HG03097 (cell line): Measurements from ENCODE around the gene ANGEL2.
"Not testable (repeated sequence)": the region's sequence is repeated elsewhere in the genome, so short reads cannot be mapped to it uniquely, and the experiment has no call there.

Source experiments
- ATAC-seq: cut with Tn5 transposase; IDR thresholded peaks from one replicate; pipeline ENCODE4 v1.9.1; 2021; ENCODE audit not compliant: unreplicated experiment, low FRiP score

The ANGEL2 gene

DNA sequence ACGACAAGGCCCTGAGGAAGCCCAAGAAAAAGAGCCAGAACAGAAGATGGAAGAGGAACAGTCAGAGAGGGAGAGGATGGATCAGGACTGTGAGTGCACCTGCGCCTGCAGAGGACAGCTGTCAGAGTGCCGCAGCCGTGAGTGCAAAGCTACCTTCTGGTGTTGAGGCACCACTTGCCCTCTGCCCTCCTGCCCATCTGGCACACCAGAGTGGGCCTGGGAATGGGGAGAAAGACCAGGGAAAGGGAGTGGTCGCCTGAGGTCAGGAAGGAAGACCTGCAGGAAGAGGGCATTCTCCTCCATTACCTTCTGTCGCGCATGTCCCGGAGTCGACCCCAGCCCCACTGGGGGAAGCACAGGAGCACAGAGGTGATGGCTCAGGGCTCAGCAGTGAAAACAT lies 39.1 kb downstream of the ANGEL2 start:
- ATAC-seq = no peak

DNA sequence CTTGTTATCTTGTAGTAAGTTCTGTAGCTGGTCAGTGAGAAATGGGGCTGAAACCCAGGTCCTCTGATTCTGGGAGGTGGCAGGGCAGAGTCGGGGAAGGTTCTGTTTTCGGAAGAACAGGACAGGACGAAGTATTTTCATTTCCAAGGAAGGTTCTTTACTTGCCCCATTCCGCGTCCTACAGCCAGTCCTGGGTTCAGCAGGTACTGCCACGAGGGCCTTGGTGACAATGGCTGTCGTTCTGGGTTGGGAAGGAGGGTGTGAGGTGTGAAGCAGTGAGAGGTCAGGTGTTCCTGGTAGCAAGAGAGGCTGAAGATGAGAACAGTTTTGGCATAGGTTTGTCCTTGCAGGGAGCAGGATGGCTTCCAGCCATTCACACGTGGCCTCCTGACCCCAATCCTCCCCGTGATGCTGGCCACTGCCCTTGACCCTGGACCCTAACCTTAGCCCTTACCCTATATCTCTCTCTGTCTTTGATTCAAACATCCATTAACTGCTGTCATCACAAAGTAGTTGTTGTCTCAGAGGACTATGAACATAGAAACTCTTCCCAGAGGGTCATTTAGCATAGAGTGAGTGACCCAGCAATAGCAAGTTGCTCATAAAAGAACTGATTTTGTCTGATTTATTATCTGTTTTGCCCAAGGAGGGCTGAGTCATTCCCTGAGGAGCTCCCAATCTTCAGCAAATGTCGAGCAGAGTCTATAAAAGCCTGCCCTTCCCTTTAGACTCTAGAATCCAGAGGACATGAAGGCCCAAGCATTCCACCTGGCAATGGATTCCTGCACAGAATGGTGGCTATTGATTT lies 40.4 kb downstream of the ANGEL2 start:
- ATAC-seq = no peak

DNA sequence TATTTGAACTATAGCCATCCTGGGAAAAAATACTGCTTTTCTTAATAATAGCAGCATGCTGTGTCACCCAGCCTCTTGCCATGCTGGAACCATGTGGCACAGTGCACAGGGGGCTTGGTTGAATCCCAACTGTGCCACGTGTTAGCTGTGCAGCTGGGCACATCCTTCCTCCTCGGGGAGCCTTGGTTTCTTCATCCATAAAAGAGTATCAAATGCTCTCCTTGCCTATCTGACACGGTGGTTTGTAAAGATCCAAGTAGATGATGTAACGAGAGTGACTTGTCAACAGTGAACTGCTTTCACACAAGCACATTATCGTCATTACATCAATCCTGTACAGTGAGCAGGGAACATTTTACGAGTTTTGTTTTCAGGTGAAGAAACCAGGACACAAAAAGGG lies 41.0 kb downstream of the ANGEL2 start:
- ATAC-seq = no peak

DNA sequence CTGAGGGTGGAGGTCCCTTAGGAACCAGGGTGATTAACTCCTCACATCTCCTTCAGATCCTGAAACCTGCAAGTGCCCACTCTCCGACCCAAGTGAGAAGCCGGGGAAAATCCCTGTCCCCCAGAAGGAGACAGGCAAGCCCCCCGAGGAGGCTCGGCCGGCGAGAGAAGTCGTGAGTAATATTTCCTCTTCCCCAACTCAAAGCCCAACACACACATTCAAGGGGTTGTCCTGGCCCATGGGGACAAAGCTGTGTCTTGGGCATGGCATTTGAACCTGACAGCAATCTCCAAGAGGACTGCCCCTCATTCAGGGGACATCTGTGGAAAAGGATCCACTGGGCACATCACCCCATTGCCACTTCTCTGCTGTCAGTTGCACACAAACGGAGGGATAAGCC lies 41.8 kb downstream of the ANGEL2 start:
- no peak for ATAC-seq

DNA sequence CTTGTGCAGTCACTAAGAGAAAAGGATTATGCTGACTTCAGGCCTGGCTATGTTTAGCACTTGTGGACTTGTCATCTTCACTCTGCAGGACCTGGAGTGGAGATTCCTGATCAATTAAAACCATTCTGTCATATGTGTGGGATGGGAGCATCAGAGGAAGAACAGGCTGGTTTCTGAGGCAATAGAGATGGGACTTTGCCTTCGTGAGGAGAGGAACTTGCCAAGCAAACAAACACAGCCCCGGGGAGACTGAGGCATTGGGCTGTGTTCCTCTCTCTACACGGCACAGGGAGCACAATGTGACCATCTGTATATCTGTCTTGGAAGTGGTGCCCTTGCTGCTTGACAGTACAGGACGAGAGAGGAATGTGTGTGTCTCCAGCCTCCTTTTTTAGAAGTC lies 42.2 kb downstream of the ANGEL2 start:
- no peak for ATAC-seq

DNA sequence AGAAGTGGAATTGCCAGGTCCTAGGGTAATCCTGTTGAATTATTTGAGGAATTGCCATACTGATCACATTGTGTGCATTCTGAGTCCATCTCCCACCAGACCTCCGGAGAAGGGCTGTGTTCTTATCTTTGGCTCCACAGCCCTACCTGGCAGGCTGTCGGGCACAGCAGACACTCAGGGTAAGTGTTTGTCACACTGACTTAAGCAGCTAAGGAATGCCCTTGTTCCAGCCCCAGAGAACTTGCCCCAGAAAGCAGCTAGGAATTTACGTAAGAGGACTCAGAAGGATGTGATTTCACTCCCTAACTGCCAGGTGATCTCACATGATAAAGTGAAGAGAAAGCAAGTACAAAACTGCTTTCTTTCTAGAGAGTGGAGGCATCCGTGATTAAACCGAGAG lies 44.4 kb downstream of the ANGEL2 start:
- no peak for ATAC-seq

DNA sequence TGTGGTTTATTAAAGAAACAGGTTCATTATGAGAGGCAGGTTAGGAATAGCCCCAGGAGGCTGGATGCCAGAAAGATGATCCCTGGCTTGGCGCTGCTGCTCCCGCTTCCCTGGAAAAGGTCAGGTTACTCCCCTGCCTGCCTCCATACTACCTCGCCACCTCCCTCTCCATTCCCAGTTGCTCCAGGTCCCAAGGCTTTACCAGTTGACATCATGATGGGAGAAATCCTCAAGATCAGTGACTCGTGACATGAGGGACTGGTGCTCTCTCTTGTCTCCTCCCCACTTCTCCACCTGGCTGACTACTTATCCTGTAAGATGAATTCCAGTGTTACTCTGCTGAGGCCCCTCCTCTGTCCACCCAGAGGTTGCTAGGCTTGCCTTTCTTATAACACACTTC lies 45.6 kb downstream of the ANGEL2 start:
- no peak for ATAC-seq

DNA sequence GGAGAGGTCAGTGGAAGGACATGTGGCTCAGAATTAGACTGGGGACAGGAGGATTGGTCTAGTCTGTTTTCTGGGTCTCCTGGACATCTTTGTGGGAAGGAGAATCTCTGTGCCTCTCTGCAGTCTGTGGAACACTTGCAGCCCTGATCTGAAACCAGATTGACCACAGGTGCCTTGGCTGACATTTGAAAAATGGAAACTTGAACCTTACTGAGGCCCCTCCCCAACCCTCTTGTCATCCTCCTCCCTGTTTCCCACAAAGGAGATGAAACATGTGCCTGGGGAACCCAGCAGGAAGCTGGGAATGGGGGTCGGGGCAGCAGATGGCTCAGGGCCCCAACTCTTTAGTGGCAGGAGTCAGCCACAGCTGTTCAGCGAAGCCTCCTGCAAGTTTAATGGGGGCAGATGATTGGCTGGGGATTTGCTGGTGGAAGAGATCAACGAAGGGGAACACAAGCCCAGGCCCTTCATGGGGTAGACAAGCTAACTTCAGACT lies 47.3 kb downstream of the ANGEL2 start:
- ATAC-seq = no peak

DNA sequence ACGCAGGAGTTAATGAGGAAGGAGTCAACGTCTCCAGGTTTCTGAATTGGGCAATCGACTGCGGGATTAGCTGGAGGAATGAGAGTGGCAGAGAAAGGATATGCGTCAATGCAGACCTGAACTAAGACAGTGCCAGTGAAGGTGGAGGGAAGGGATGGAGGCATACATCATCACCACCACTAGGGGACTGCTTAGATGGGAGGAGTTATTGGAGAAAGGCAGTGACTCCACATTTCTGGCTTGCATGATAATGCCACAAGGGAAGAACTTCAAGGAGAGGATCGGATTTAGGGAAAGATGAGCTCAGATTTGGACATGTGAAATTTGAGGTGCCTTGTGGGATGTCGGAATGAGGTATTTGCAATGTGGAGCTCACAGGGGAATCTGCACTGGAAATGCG lies 47.9 kb downstream of the ANGEL2 start:
- ATAC-seq = no peak

DNA sequence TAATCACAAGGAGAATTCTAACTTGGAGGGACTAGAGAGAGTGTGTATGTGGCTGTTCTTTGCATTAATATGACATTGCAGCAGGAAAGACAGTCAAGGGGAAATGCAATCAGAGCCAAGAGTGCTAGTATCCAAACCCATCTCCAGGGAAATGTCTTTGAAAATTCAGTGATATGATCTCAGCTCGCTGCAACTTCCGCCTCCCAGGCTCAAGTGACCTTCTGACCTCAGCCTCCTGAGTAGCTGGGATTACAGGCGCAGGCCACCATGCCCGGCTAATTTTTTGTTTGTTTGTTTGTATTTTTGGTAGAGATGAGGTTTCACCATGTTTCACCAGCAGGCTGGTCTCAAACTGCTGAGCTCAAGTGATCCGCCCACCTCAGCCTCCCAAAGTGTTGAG lies 49.1 kb downstream of the ANGEL2 start:
- ATAC-seq = no peak

DNA sequence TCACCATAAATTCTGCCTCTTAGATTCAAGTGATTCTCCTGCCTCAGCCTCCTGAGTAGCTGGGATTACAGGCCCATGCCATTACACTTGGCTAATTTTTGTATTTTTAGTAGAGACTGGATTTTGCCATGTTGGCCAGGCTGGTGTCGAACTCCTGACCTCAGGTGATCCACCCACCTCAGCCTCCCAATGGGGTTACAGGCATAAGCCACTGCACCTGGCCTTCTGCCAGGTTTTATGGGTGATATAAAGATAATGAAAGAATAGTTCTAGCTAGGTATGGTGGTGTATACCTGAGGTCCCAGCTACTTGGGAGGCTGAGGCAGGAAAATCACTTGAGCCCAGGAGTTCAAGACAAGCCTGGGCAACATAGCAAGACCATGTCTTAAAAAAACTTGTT lies 50.7 kb downstream of the ANGEL2 start:
- not testable (repeated sequence) for ATAC-seq

DNA sequence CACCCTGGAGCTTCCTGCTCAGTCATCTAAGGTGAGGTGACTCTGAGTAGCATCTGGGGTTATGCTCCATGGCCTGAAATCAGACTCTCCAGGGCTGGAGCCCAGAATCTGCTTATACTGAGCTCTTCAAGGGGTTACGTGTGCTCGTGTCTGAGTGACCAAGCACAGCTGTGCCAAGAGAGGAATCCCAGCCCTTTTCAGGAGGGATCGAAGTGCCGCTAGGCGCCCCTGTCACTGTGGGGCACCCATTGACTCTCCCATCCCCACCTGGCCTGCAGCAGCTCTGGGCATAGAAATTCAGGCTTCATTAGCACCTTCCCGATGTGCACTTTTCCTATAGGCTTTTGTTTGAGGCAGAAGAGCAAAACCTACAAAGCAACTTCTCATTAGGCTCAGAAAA lies 51.6 kb downstream of the ANGEL2 start:
- no peak for ATAC-seq

DNA sequence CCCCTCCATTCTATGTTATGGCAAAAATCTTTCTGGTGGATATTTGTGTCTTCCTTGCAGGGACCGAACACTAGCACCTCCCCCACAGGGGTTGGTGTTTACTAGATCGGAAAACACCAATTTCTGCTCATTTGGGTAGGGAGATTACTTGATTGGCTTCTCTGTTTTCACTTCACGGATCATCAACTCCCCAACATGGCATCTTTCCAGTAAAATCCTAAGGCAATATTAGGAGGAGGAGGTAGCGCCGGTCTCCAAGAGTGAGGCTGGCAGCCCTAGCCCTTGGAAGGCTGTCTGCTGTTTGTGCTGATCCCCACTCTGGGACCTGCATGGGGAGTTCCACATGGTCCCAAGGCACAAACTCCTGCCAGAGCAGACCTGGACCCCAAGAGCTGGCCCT lies 53.2 kb downstream of the ANGEL2 start:
- no peak for ATAC-seq

DNA sequence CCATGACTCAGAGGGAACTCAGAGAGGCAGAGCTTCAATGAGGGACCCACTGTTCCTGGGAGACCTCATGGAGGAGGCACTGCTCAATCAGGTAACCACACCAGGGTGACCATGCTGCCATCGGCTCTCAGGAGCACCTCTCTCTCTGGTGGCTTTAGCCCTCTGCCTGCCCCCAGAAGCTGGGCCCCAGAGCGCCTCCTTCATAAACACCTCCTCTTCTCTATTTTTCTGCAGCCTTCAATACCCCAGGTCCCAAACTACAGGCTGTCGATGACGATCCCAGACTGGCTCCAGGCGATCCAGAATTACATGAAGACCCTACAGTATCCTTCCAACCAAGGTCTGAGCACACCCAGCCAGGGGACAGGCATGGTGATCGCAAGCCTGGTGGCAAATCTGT lies 54.7 kb downstream of the ANGEL2 start:
- no peak for ATAC-seq

DNA sequence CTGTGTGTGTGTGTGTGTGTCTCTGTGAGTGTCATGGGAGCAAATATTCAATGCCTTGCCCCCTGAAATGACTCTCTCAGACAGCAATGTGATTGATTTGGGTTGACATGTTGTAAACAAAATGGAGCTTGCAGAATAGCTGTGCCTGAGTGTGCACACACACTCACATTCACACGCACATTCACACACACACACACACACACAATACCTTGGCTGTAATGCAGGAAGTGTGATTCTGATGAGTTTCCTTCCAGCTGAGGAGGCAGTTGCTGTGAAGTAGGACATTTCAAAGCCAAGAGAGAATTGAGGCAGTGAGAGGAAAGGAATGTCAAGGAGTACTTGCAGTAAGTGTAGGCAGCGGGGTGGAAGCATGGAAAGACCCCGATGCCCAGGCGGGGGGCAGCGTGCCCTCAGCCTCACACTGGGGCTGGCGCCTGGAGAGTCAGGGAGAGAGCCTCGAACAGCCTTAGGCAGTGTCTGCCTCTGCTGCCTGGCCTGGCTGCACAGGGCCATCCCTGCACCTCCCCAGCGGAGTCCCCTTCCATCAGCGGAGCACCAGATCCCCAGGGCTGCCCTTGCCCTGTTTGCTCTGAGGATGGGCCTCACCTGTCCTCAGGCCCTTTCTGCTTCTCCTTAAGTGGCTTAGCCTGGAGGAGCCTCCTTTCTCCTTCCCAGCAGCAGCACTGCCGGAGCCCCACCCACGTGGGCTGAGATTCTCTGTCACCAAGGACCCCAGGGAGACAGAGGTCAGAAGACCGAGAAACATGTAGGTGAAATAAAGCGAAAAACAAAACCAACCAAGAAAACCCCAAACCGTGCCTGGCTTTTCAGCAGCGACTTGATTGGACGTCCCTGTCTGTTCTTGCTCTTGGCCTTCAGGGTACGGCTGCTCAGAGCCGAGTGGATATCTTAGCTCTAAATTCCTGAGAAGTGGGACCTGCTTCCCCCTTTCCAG lies 56.1 kb downstream of the ANGEL2 start:
- ATAC-seq = peak; percentile 40

DNA sequence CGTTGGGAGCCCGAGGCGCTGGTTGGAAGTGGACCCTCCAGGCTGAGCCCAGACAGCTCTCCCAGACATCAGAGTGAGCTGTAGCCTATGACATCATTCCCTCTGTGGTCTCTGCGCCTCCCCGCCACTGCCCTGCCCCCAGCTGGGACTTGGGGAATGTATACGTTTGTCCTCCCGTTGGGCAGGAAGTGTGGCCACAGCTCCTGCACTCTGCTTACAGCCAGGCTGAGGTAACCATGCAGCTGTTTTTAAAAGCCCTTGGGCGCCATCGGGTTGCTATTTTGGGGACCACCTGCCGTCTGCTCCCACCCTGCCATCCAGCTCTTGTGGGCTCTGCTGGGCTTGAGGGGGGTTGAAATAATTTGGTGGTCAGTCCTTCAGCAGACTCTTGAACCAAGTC lies 57.5 kb downstream of the ANGEL2 start:
- no peak for ATAC-seq

DNA sequence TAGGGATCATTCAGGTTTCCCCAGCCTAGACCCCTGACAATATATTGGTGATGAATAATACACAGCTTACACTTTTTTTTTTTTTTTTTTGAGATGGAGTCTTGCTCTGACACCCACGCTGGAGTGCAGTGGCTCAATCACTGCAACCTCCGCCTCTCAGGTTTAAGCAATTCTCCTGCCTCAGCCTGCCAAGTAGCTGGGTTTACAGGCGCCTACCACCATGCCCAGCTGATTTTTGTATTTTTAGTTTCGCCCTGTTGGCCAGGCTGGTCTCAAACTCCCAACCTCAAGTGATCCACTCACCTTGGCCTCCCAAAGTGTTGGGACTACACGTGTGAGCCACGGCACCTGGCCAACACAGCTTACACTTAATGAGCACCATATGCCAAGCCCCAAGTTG lies 58.1 kb downstream of the ANGEL2 start:
- ATAC-seq = no peak

DNA sequence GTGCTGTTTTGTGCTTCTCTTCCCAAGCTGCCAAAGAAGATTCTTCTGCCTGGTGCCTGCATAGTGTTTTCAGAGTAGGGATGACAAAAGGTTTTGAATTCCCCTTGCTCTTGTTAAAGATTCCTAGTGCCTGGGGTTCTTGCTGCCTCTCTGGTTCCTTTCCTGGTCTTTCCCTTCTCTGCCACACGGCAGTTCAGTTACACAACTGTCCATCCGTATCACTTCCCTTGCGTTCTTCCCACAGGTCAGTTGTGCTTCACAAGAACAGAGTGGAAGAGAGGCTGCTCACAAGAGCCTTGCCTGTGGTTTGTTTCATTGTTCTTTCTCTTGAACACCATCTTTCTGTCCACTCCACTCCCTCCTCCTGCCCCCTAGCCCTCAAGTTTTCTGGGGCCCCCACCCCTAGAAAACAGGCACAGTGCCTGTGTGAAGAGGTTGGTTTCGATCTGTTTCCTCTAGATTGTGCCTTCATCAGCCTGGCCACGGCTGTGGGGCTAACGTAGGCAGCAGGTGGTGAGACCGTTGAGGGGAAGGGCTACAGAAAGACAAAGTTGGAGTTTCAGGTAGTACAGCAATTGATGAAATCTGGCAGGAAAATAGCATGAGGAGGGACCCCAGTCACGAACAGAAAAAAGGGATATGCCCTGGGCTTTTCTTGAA lies 59.6 kb downstream of the ANGEL2 start:
- ATAC-seq = no peak

DNA sequence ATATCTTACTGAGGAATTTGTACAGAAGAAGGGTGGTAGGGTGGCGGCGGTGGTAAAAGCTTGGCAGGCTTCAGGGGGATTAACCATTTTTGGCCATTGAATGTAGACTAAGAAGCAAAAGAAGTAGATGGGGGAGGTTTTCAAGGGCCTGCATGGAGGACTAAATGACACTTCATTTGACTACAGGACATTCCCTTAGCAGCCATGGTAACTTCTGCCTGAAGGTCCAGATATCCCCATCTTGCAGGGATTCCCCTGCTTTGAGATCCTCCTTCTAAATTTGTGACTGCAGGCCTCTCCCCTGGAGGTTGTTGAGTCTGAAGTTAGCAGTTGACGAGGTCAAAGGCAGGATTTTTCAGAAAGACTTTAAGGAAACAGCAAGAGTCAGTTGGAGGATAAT lies 60.6 kb downstream of the ANGEL2 start:
- no peak for ATAC-seq

DNA sequence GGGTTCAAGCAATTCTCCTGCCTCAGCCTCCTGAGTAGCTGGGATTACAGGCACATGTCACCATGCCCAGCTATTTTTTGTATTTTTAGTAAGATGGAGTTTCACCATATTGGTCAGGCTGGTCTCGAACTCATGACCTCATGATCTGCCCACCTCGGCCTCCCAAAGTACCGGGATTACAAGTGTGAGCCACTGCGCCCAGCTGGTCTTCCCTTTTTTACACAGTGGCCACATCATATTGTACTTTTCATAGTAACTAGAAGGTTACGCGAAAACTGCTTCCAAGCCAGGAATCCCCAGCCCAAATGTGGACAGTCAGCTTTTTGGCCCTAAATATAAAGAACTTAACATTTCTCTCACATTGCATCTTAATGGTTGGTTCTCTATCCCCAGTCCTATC lies 61.2 kb downstream of the ANGEL2 start:
- ATAC-seq = no peak

DNA sequence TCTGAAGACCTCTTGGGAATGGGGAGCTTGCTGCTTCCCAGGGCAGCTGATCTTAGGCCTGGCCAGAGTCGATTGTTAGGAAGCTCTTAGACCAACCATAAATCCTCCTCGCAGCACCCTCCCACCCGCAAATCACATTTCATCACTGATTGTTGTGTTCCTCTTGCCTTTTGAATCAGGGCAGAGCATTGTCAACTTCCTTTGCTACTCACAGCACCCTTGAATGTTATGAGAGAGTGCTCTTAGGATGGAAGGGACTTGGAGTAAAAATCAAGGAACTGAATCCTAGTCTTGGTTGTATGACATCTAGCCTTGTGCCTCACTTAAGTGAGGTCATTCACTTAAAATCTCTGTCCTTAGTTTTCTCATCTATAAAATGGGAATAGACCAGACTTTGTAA lies 62.3 kb downstream of the ANGEL2 start:
- ATAC-seq = no peak
